CD8-positive, alpha-beta memory T cell (primary cell): ENCODE measurements around the gene COL24A1. TPM values are rescaled to one million over a fixed set of nuclear protein-coding genes. Genes with fewer than 3 reads are reported as not detected.

Experiments used
- CTCF ChIA-PET: fragments of 350-600 bp; sonication (Branson Sonifier 250); formaldehyde crosslinking; loops from one replicate; lab custom pipeline; 2021; ENCODE audit warnings: antibody characterized with exemption; lab: Charles Lee
- POLR2A ChIA-PET: fragments of 350-600 bp; sonication (Branson Sonifier 250); formaldehyde crosslinking; loops from one replicate; lab custom pipeline; 2021; ENCODE audit warnings: antibody characterized with exemption; lab: Charles Lee
- DNase-seq, 5 donors: peaks; one replicate each; pipeline versions ENCODE4 v3.0.0 to v3.0.0-alpha.2; 2020 to 2022; ENCODE audit warnings: mixed read lengths in 1 of 5
- H3K27ac ChIP-seq: one replicate; pipeline ENCODE4 v1.7.0; 2013; ENCODE audit warnings: low read depth, mild to moderate bottlenecking, low read length, moderate library complexity
- H3K27me3 ChIP-seq: 2 replicates; pipeline ENCODE4 v1.7.0; 2013; ENCODE audit warnings: low read length, mild to moderate bottlenecking; ENCODE audit not compliant: insufficient read depth, poor library complexity, severe bottlenecking
- H3K36me3 ChIP-seq: 2 replicates; pipeline ENCODE4 v1.7.0; 2013; ENCODE audit warnings: mild to moderate bottlenecking, low read length, moderate library complexity; ENCODE audit not compliant: insufficient read depth
- H3K4me1 ChIP-seq: 2 replicates; pipeline ENCODE4 v1.7.0; 2013; ENCODE audit warnings: mild to moderate bottlenecking, low read length, moderate library complexity; ENCODE audit not compliant: insufficient read depth
- H3K4me3 ChIP-seq: 2 replicates; pipeline ENCODE4 v1.7.0; 2013; ENCODE audit warnings: mild to moderate bottlenecking, low read length
- H3K9me3 ChIP-seq: 2 replicates; pipeline ENCODE4 v1.7.0; 2013; ENCODE audit warnings: mild to moderate bottlenecking, low read length
- H3K27ac Mint-ChIP-seq, 8 donors: one replicate each; pipeline ENCODE4 v1.8.0; 2020 to 2021; ENCODE audit warnings: mixed read lengths in 8 of 8, mild to moderate bottlenecking in 6 of 8, inconsistent platforms in 3 of 8, moderate library complexity in 3 of 8
- H3K27me3 Mint-ChIP-seq, 2 donors: one replicate each; pipeline ENCODE4 v1.8.0; 2020 to 2021; ENCODE audit warnings: mixed read lengths in 2 of 2, mild to moderate bottlenecking in 1 of 2, moderate library complexity in 1 of 2
- H3K36me3 Mint-ChIP-seq, 3 donors: one replicate each; pipeline ENCODE4 v1.8.0; 2020 to 2021; ENCODE audit warnings: mixed read lengths in 3 of 3, inconsistent platforms in 1 of 3, mild to moderate bottlenecking in 1 of 3
- H3K4me1 Mint-ChIP-seq, 3 donors: one replicate each; pipeline ENCODE4 v1.8.0; 2020 to 2021; ENCODE audit warnings: mixed read lengths in 3 of 3, inconsistent platforms in 1 of 3, mild to moderate bottlenecking in 1 of 3
- H3K4me3 Mint-ChIP-seq, 7 donors: one replicate each; pipeline ENCODE4 v1.8.0; 2020 to 2021; ENCODE audit warnings: mixed read lengths in 7 of 7, mild to moderate bottlenecking in 6 of 7, moderate library complexity in 4 of 7, inconsistent platforms in 2 of 7
- H3K9me3 Mint-ChIP-seq, 5 donors: one replicate each; pipeline ENCODE4 v1.8.0; 2020 to 2022; ENCODE audit warnings: mixed read lengths in 5 of 5, mild to moderate bottlenecking in 3 of 5, moderate library complexity in 2 of 5, inconsistent platforms in 1 of 5
- polyA plus RNA-seq: library from polyadenylated mRNA; unstranded; fragments of 300-500 nt; fragmentation: Illumina TruSeq; gene quantifications from one replicate; pipeline ENCODE4 v1.2.3, GENCODE V29; 2021
- total RNA-seq, 2 experiments: library from RNA; stranded (reverse); gene quantifications; one replicate each; pipeline ENCODE4 v1.2.3, GENCODE V29; 2021

COL24A1 gene
- total RNA-seq (not detected), polyA plus RNA-seq (not detected)

- H3K9me3 Mint-ChIP-seq: peaks cover 2 to 10% (median 7%) of the 10 kb centered on the region in 5 donors
- Histone ChIP-seq H3K4me1 (no peaks in the 10 kb centered on the region), H3K9me3 (no peaks in the 10 kb centered on the region), H3K4me3 (no peak within 1 kb of the TSS), H3K36me3 (no peaks in the 10 kb centered on the region), H3K27me3 (no peaks in the 10 kb centered on the region), H3K27ac (no peak within 1 kb of the TSS)
- ChIA-PET POLR2A (no interaction called here), CTCF (no interaction called here)
- peaks cover 0 to 7% (median 6%) of the 10 kb centered on the region in 3 donors for H3K4me1 Mint-ChIP-seq
- H3K27ac Mint-ChIP-seq: peak within 1 kb of the TSS in 1 of 8 donors; percentile 11
- peaks cover 14 to 32% of the 10 kb centered on the region in 2 donors for H3K27me3 Mint-ChIP-seq
- no peak for DNase-seq
- peaks cover 0 to 2% (median 0%) of the 10 kb centered on the region in 3 donors for H3K36me3 Mint-ChIP-seq
- H3K4me3 Mint-ChIP-seq: peak within 1 kb of the TSS in 2 of 7 donors; percentile 19 to 30
Observed at GRCh38 chr1:86156566-86157455, at the start of gene COL24A1. TSS of gene COL24A1 (minus strand) at chr1:86156772. CDS start at chr1:86156396, 376 bp downstream.

- Histone ChIP-seq H3K9me3 (no peaks in the 10 kb centered on the region), H3K36me3 (no peaks in the 10 kb centered on the region), H3K4me3 (no peak overlapping the region), H3K27me3 (no peaks in the 10 kb centered on the region), H3K4me1 (no peaks in the 10 kb centered on the region), H3K27ac (no peak overlapping the region)
- ChIA-PET CTCF (no interaction called here), POLR2A (no interaction called here)
- Mint-ChIP-seq H3K4me3 (no peak overlapping the region), H3K27me3 (no peaks in the 10 kb centered on the region), H3K9me3 (peaks cover 0 to 2% (median 0%) of the 10 kb centered on the region in 5 donors), H3K4me1 (no peaks in the 10 kb centered on the region), H3K27ac (no peak overlapping the region), H3K36me3 (no peaks in the 10 kb centered on the region)
- no peak for DNase-seq
Observed at GRCh38 chr1:86205741-86206140, 49.2 kb upstream of the COL24A1 start.

- ChIA-PET CTCF (no interaction called here), POLR2A (no interaction called here)
- Histone ChIP-seq H3K27ac (no peak overlapping the region), H3K4me3 (no peak overlapping the region), H3K27me3 (no peaks in the 10 kb centered on the region), H3K4me1 (no peaks in the 10 kb centered on the region), H3K36me3 (no peaks in the 10 kb centered on the region), H3K9me3 (no peaks in the 10 kb centered on the region)
- no peaks in the 10 kb centered on the region for H3K4me1 Mint-ChIP-seq
- no peaks in the 10 kb centered on the region for H3K36me3 Mint-ChIP-seq
- DNase-seq: no peak
- H3K4me3 Mint-ChIP-seq: no peak overlapping the region
- no peak overlapping the region for H3K27ac Mint-ChIP-seq
- no peaks in the 10 kb centered on the region for H3K27me3 Mint-ChIP-seq
- H3K9me3 Mint-ChIP-seq: no peaks in the 10 kb centered on the region
Observed at GRCh38 chr1:86202552-86203340, 46.2 kb upstream of the COL24A1 start.

- Histone ChIP-seq H3K36me3 (no peaks in the 10 kb centered on the region), H3K4me3 (no peak overlapping the region), H3K27ac (no peak overlapping the region), H3K4me1 (no peaks in the 10 kb centered on the region), H3K27me3 (no peaks in the 10 kb centered on the region), H3K9me3 (no peaks in the 10 kb centered on the region)
- no peak for DNase-seq
- Mint-ChIP-seq H3K4me1 (no peaks in the 10 kb centered on the region), H3K36me3 (no peaks in the 10 kb centered on the region), H3K9me3 (no peaks in the 10 kb centered on the region), H3K27ac (no peak overlapping the region), H3K4me3 (no peak overlapping the region), H3K27me3 (no peaks in the 10 kb centered on the region)
- ChIA-PET POLR2A (no interaction called here), CTCF (no interaction called here)
Observed at GRCh38 chr1:86201311-86201710, 44.7 kb upstream of the COL24A1 start.

GRCh38 chr1:86200901-86201300 lies 44.3 kb upstream of the COL24A1 start:
- Histone ChIP-seq H3K4me1 (no peaks in the 10 kb centered on the region), H3K27ac (no peak overlapping the region), H3K36me3 (no peaks in the 10 kb centered on the region), H3K9me3 (no peaks in the 10 kb centered on the region), H3K4me3 (no peak overlapping the region), H3K27me3 (no peaks in the 10 kb centered on the region)
- Mint-ChIP-seq H3K4me3 (no peak overlapping the region), H3K9me3 (no peaks in the 10 kb centered on the region), H3K27me3 (peaks cover 0 to 1% of the 10 kb centered on the region in 2 donors), H3K27ac (no peak overlapping the region), H3K4me1 (no peaks in the 10 kb centered on the region), H3K36me3 (no peaks in the 10 kb centered on the region)
- DNase-seq: no peak
- CTCF ChIA-PET: no interaction called here
- POLR2A ChIA-PET: no interaction called here

GRCh38 chr1:86197206-86197855 lies 40.8 kb upstream of the COL24A1 start:
- Mint-ChIP-seq H3K36me3 (no peaks in the 10 kb centered on the region), H3K4me3 (no peak overlapping the region), H3K9me3 (peaks cover 0 to 2% (median 0%) of the 10 kb centered on the region in 5 donors), H3K27me3 (peaks cover 0 to 1% of the 10 kb centered on the region in 2 donors), H3K27ac (no peak overlapping the region), H3K4me1 (no peaks in the 10 kb centered on the region)
- Histone ChIP-seq H3K9me3 (no peaks in the 10 kb centered on the region), H3K27me3 (no peaks in the 10 kb centered on the region), H3K4me1 (no peaks in the 10 kb centered on the region), H3K27ac (no peak overlapping the region), H3K4me3 (no peak overlapping the region), H3K36me3 (no peaks in the 10 kb centered on the region)
- DNase-seq: no peak
- CTCF ChIA-PET: no interaction called here
- POLR2A ChIA-PET: no interaction called here

- Histone ChIP-seq H3K27me3 (no peaks in the 10 kb centered on the region), H3K4me3 (no peak overlapping the region), H3K4me1 (no peaks in the 10 kb centered on the region), H3K27ac (no peak overlapping the region), H3K9me3 (no peaks in the 10 kb centered on the region), H3K36me3 (no peaks in the 10 kb centered on the region)
- H3K4me3 Mint-ChIP-seq: no peak overlapping the region
- DNase-seq: no peak
- ChIA-PET POLR2A (no interaction called here), CTCF (no interaction called here)
- H3K27me3 Mint-ChIP-seq: peaks cover 0 to 1% of the 10 kb centered on the region in 2 donors
- H3K27ac Mint-ChIP-seq: no peak overlapping the region
- H3K36me3 Mint-ChIP-seq: no peaks in the 10 kb centered on the region
- H3K9me3 Mint-ChIP-seq: peaks cover 0 to 2% (median 0%) of the 10 kb centered on the region in 5 donors
- no peaks in the 10 kb centered on the region for H3K4me1 Mint-ChIP-seq
Observed at GRCh38 chr1:86195281-86195680, 38.7 kb upstream of the COL24A1 start.
